Suppressor macrophage treated with lipopolysaccharide for 4 hours (primary cell): ENCODE measurements around the gene C1QB.

ENCODE experiments used
- DNase-seq: peaks from one replicate; pipeline ENCODE4 v3.0.0-alpha.2; 2020

Gene C1QB

GRCh38 chr1:22636353-22636752 is 16.7 kb upstream of the C1QB start, which contains the start of gene C1QA:
Gene C1QA (plus strand): TSS chr1:22636628. CDS start chr1:22637617, 989 bp downstream.
- peak; percentile 88 for DNase-seq

GRCh38 chr1:22636927-22637326 is 16.1 kb upstream of the C1QB start:
- no peak for DNase-seq

GRCh38 chr1:22637907-22638445 is 15.1 kb upstream of the C1QB start:
- peak; percentile 54 for DNase-seq

GRCh38 chr1:22638476-22639234 is 14.4 kb upstream of the C1QB start:
- no peak for DNase-seq

- no peak for DNase-seq
Measured at GRCh38 chr1:22639286-22639685, 13.8 kb upstream of the C1QB start.

GRCh38 chr1:22641247-22641646 is 11.8 kb upstream of the C1QB start:
- DNase-seq, result no peak

- peak; percentile 83 for DNase-seq
Measured at GRCh38 chr1:22641906-22642636, 11.0 kb upstream of the C1QB start.

GRCh38 chr1:22643381-22643780 is 9.7 kb upstream of the C1QB start, which contains the start of gene C1QC:
Gene C1QC (plus strand): TSS chr1:22643633. CDS start chr1:22644024, 391 bp downstream.
- DNase-seq, result peak; percentile 69

GRCh38 chr1:22643928-22644327 is 9.1 kb upstream of the C1QB start:
- no peak for DNase-seq

GRCh38 chr1:22645931-22646330 is 7.1 kb upstream of the C1QB start:
- peak; percentile 85 for DNase-seq

- DNase-seq, result peak; percentile 76
Measured at GRCh38 chr1:22646384-22646783, 6.7 kb upstream of the C1QB start.

- no peak for DNase-seq
Measured at GRCh38 chr1:22650089-22650693, 2.8 kb upstream of the C1QB start.

- DNase-seq, result peak; percentile 56
Measured at GRCh38 chr1:22651941-22652856, 837 bp upstream of the C1QB start.

GRCh38 chr1:22654692-22655091 is 1.7 kb downstream of the C1QB start:
- DNase-seq, result no peak

- DNase-seq, result no peak
Measured at GRCh38 chr1:22658385-22659163, 5.5 kb downstream of the C1QB start.

GRCh38 chr1:22660716-22661241 is 7.7 kb downstream of the C1QB start:
- no peak for DNase-seq

- no peak for DNase-seq
Measured at GRCh38 chr1:22661880-22662279, 8.8 kb downstream of the C1QB start.

- DNase-seq, result no peak
Measured at GRCh38 chr1:22662318-22662717, 9.3 kb downstream of the C1QB start.

GRCh38 chr1:22662986-22663408 is 10.0 kb downstream of the C1QB start:
- no peak for DNase-seq

- no peak for DNase-seq
Measured at GRCh38 chr1:22665752-22666151, 12.7 kb downstream of the C1QB start.

- DNase-seq, result no peak
Measured at GRCh38 chr1:22666412-22666811, 13.4 kb downstream of the C1QB start.
